Suprapubic skin (tissue), 4 donors: ENCODE measurements around the gene CPSF7.
"Not testable (repeated sequence)": the region's sequence is repeated elsewhere in the genome, so short reads cannot be mapped to it uniquely, and the experiment has no call there.

Source experiments
- POLR2A ChIP-seq, 2 donors: fragments of 450-650 bp; IDR thresholded peaks; one replicate each; pipeline ENCODE4 v1.6.1; 2017; ENCODE audit warnings: antibody characterized with exemption in 2 of 2, mild to moderate bottlenecking in 2 of 2, moderate library complexity in 2 of 2
- POLR2AphosphoS5 ChIP-seq, 3 donors: sonication (generic); formaldehyde crosslinking; IDR thresholded peaks; one replicate each; pipeline ENCODE4 v1.6.1; 2017; ENCODE audit warnings: antibody characterized with exemption in 3 of 3

DNA sequence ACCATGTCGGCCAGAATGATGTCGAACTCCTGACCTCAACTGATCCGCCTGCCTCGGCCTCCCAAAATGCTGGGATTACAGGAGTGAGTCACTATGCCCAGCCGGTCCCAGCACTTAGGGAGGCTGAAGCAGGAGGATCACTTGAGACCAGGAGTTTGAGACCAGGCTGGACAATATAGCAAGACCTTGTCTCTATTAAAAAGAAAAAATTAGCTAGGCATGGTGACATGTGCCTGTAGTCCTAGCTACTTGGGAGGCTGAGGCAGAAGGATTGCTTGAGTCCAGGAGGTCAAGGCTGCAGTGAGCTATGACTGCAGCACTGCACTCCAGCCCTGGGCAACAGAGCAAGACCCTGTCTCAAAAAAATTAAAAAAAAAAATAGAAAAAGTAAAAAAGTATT is 45.9 kb downstream of the CPSF7 start:
- not testable (repeated sequence) for TF ChIP-seq POLR2A, POLR2AphosphoS5 (IDR thresholded peaks at IDR 0.05)
